Glutamatergic neuron (in vitro differentiated cells): Measurements from ENCODE around the gene VTI1A. TPM values are rescaled to one million over a fixed set of nuclear protein-coding genes. Genes with fewer than 3 reads are reported as not detected.

ENCODE experiments used
- DNase-seq: peaks from one replicate; pipeline ENCODE4 v3.0.0; 2022
- H3K27ac Mint-ChIP-seq: one replicate; pipeline ENCODE4 v1.8.0; 2020; ENCODE audit warnings: mild to moderate bottlenecking, mixed read lengths, inconsistent platforms; ENCODE audit not compliant: unreplicated experiment
- H3K27me3 Mint-ChIP-seq: one replicate; pipeline ENCODE4 v1.8.0; 2020; ENCODE audit warnings: mild to moderate bottlenecking, moderate library complexity, mixed read lengths, inconsistent platforms; ENCODE audit not compliant: unreplicated experiment
- H3K36me3 Mint-ChIP-seq: one replicate; pipeline ENCODE4 v1.8.0; 2020; ENCODE audit warnings: mild to moderate bottlenecking, mixed read lengths, inconsistent platforms; ENCODE audit not compliant: unreplicated experiment
- H3K4me1 Mint-ChIP-seq: one replicate; pipeline ENCODE4 v1.8.0; 2020; ENCODE audit warnings: mild to moderate bottlenecking, low read depth, mixed read lengths, inconsistent platforms; ENCODE audit not compliant: unreplicated experiment
- H3K4me3 Mint-ChIP-seq: one replicate; pipeline ENCODE4 v1.8.0; 2020; ENCODE audit warnings: mild to moderate bottlenecking, mixed read lengths, inconsistent platforms; ENCODE audit not compliant: unreplicated experiment
- H3K9me3 Mint-ChIP-seq: one replicate; pipeline ENCODE4 v1.8.0; 2020; ENCODE audit warnings: mild to moderate bottlenecking, moderate library complexity, mixed read lengths, inconsistent platforms; ENCODE audit not compliant: unreplicated experiment
- CTCF ChIP-seq: fragments of 200-600 bp; sonication (generic); IDR thresholded peaks from one replicate; pipeline ENCODE4 v1.5.0; 2021; ENCODE audit not compliant: partially characterized antibody, unreplicated experiment
- total RNA-seq: library from RNA; stranded (reverse); fragmentation: NEBNext Ultra II Directional; extraction: Animal tissue kit (Norgen Biotek cat#: 25700); gene quantifications from one replicate; pipeline ENCODE4 v1.2.1, GENCODE V29; 2021; ENCODE audit not compliant: unreplicated experiment

Gene VTI1A
- total RNA-seq, 1 donor from 2014 or later, result 61.0 TPM

GRCh38 chr10:112672706-112673105 lies 225.7 kb downstream of the VTI1A start:
- no peak for TF ChIP-seq CTCF
- Mint-ChIP-seq H3K36me3 (no peaks in the 10 kb centered on the region), H3K4me1 (no peaks in the 10 kb centered on the region), H3K9me3 (no peaks in the 10 kb centered on the region), H3K27me3 (no peaks in the 10 kb centered on the region), H3K27ac (no peak overlapping the region), H3K4me3 (no peak overlapping the region)
- DNase-seq, result no peak

GRCh38 chr10:112675560-112676083 lies 228.6 kb downstream of the VTI1A start:
- TF ChIP-seq CTCF, result no peak

GRCh38 chr10:112677689-112678088 lies 230.7 kb downstream of the VTI1A start:
- H3K4me3 Mint-ChIP-seq, result no peak overlapping the region
- H3K27me3 Mint-ChIP-seq, result no peaks in the 10 kb centered on the region
- TF ChIP-seq CTCF, result no peak
- H3K36me3 Mint-ChIP-seq, result no peaks in the 10 kb centered on the region
- DNase-seq, result no peak
- no peak overlapping the region for H3K27ac Mint-ChIP-seq
- no peaks in the 10 kb centered on the region for H3K9me3 Mint-ChIP-seq
- no peaks in the 10 kb centered on the region for H3K4me1 Mint-ChIP-seq

More at GRCh38 chr10:112675560-112676083, 228.6 kb downstream of the VTI1A start:
- Mint-ChIP-seq H3K36me3 (no peaks in the 10 kb centered on the region), H3K4me1 (no peaks in the 10 kb centered on the region), H3K27ac (no peak overlapping the region), H3K4me3 (no peak overlapping the region), H3K9me3 (no peaks in the 10 kb centered on the region), H3K27me3 (no peaks in the 10 kb centered on the region)
- DNase-seq, result no peak

GRCh38 chr10:112678581-112678980 lies 231.6 kb downstream of the VTI1A start:
- H3K4me1 Mint-ChIP-seq, result no peaks in the 10 kb centered on the region
- H3K36me3 Mint-ChIP-seq, result no peaks in the 10 kb centered on the region
- H3K9me3 Mint-ChIP-seq, result no peaks in the 10 kb centered on the region
- DNase-seq, result no peak
- no peak for TF ChIP-seq CTCF
- no peak overlapping the region for H3K27ac Mint-ChIP-seq
- H3K27me3 Mint-ChIP-seq, result no peaks in the 10 kb centered on the region
- H3K4me3 Mint-ChIP-seq, result no peak overlapping the region

GRCh38 chr10:112678987-112679386 lies 232.0 kb downstream of the VTI1A start:
- Mint-ChIP-seq H3K9me3 (no peaks in the 10 kb centered on the region), H3K4me1 (no peaks in the 10 kb centered on the region), H3K36me3 (no peaks in the 10 kb centered on the region), H3K4me3 (no peak overlapping the region), H3K27me3 (no peaks in the 10 kb centered on the region), H3K27ac (no peak overlapping the region)
- DNase-seq, result no peak
- TF ChIP-seq CTCF, result no peak
